Measurements from ENCODE around the gene FGFBP3.

- TF ChIP-seq CTCF (IDR thresholded peaks at IDR 0.05), result no peak
- no peak for TF ChIP-seq POLR2AphosphoS5 (IDR thresholded peaks at IDR 0.05; ENCODE audit: low read depth, low read length)
These were observed 33.5 kb downstream of the FGFBP3 start for GRCh38 chr10:91875779-91876178.

All from SK-N-SH (cell line).